Measurements from ENCODE around the gene FAM156A.

Gene FAM156A

DNA sequence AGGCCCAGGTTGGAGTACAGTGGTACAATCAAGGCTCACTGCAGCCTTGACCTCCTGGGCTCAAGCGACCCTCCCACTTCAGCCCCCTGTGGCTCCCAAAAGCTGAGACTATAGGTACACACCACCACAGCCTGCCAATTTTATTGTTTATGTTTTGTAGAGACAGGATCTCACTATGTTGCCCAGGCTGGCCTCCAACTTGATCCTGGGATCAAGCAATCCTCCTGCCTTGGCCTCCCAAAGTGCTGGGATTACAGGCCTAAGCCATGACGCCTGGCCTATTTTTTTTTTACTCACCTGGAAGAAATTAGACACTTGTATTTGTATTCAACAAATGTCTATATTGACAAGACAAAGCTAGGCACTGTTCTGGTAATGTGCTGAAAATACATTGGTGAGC, 25.1 kb downstream of the FAM156A start:
- no peak for TF ChIP-seq TCF12 (IDR thresholded peaks at IDR 0.05; ENCODE audit: low read depth)
- TF ChIP-seq, protein P1, sequence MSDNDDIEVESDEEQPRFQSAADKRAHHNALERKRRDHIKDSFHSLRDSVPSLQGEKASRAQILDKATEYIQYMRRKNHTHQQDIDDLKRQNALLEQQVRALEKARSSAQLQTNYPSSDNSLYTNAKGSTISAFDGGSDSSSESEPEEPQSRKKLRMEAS (IDR thresholded peaks at IDR 0.05), result no peak
- no peak for TF ChIP-seq ZBTB7A (IDR thresholded peaks at IDR 0.05; ENCODE audit: low read depth)
- TF ChIP-seq, protein P2, sequence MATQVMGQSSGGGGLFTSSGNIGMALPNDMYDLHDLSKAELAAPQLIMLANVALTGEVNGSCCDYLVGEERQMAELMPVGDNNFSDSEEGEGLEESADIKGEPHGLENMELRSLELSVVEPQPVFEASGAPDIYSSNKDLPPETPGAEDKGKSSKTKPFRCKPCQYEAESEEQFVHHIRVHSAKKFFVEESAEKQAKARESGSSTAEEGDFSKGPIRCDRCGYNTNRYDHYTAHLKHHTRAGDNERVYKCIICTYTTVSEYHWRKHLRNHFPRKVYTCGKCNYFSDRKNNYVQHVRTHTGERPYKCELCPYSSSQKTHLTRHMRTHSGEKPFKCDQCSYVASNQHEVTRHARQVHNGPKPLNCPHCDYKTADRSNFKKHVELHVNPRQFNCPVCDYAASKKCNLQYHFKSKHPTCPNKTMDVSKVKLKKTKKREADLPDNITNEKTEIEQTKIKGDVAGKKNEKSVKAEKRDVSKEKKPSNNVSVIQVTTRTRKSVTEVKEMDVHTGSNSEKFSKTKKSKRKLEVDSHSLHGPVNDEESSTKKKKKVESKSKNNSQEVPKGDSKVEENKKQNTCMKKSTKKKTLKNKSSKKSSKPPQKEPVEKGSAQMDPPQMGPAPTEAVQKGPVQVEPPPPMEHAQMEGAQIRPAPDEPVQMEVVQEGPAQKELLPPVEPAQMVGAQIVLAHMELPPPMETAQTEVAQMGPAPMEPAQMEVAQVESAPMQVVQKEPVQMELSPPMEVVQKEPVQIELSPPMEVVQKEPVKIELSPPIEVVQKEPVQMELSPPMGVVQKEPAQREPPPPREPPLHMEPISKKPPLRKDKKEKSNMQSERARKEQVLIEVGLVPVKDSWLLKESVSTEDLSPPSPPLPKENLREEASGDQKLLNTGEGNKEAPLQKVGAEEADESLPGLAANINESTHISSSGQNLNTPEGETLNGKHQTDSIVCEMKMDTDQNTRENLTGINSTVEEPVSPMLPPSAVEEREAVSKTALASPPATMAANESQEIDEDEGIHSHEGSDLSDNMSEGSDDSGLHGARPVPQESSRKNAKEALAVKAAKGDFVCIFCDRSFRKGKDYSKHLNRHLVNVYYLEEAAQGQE (IDR thresholded peaks at IDR 0.05; ENCODE audit: low read depth), result no peak
- TF ChIP-seq CEBPB (IDR thresholded peaks at IDR 0.05), result no peak
- TF ChIP-seq CREB1 (IDR thresholded peaks at IDR 0.05; ENCODE audit: low read depth), result no peak
- TF ChIP-seq TAF1 (IDR thresholded peaks at IDR 0.05; ENCODE audit: low read depth), result no peak
- TF ChIP-seq NFIC (IDR thresholded peaks at IDR 0.05), result no peak
- no peak for TF ChIP-seq FOXM1 (IDR thresholded peaks at IDR 0.05; ENCODE audit: borderline replicate concordance, low read depth)
- no peak for TF ChIP-seq RAD21 (IDR thresholded peaks at IDR 0.05; ENCODE audit: low read depth)
- no peak for TF ChIP-seq EGR1 (IDR thresholded peaks at IDR 0.05)
- TF ChIP-seq, protein P3, sequence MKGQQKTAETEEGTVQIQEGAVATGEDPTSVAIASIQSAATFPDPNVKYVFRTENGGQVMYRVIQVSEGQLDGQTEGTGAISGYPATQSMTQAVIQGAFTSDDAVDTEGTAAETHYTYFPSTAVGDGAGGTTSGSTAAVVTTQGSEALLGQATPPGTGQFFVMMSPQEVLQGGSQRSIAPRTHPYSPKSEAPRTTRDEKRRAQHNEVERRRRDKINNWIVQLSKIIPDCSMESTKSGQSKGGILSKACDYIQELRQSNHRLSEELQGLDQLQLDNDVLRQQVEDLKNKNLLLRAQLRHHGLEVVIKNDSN (IDR thresholded peaks at IDR 0.05), result no peak
- TF ChIP-seq EP300 (IDR thresholded peaks at IDR 0.05; ENCODE audit: borderline replicate concordance), result no peak
- TF ChIP-seq YY1 (IDR thresholded peaks at IDR 0.05; ENCODE audit: low read depth), result no peak
- TF ChIP-seq TEAD4 (IDR thresholded peaks at IDR 0.05), result no peak

DNA sequence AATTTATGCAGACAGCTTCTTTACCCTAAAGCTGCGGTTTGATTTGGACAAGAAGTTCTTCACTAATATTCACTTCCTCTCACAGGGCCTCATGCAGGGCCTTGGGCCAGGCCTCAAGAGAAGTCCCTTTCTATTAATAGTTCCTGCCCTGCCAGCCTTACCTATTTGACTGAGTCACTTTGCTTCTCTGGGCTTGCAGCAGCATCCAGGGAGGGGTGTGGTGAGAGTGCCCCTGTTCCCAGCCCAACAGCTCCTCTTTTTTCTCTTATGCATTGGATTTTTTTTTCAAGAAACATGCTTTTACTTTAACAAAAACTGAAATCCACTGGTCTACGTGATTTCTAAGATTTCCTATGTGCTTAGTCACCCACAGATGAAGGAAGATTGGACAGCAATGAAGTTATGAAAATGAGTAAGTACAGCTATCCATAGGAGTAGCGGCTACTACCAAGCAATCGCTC, 34.5 kb downstream of the FAM156A start:
- TF ChIP-seq, protein P1 (IDR thresholded peaks at IDR 0.05), result no peak
- TF ChIP-seq YY1 (IDR thresholded peaks at IDR 0.05; ENCODE audit: low read depth), result no peak
- no peak for TF ChIP-seq EGR1 (IDR thresholded peaks at IDR 0.05)

Data from Ishikawa (cell line).